Testis (tissue), 2 donors: Measurements from ENCODE around the gene GLDN.

Experiments
- CTCF ChIP-seq, 3 experiments: fragments of 450-650 bp in 2 of 3; fragments of 200-600 bp in 1 of 3; sonication (generic) in 1 of 3; IDR thresholded peaks; one replicate each; pipeline ENCODE4 v1.5.1; 2016 to 2019; ENCODE audit warnings: antibody characterized with exemption in 3 of 3, mild to moderate bottlenecking in 2 of 3, moderate library complexity in 1 of 3
- POLR2A ChIP-seq: fragments of 450-650 bp; IDR thresholded peaks from one replicate; pipeline ENCODE4 v1.6.1; 2017; ENCODE audit warnings: antibody characterized with exemption, mild to moderate bottlenecking, moderate library complexity

DNA sequence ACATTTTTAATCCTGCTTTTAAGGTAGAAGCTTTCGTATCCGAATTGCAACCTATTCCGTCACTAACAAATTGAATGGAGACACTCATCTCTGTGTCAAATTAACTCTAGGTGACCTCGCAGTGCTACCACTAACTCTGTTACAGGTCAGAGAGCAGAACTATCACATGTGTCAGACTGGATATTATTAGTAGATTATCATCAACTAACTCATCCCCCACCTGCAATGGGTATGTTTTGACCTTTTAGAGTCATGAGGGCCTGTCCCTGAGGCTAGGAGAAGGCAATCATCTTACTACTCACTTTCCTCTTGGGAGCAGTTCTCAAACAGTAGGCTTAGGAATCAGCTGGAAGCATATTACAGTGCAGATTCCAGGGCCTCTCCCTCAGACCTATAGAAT, 2.0 kb downstream of the GLDN start:
- TF ChIP-seq POLR2A (no peak), CTCF (IDR thresholded peaks at IDR 0.05) (no peak)
